Prostate gland (tissue), 2 donors: ENCODE results near the gene ANXA1.

Experiments
- POLR2A ChIP-seq: fragments of 450-650 bp; IDR thresholded peaks from one replicate; pipeline ENCODE4 v1.6.1; 2016; ENCODE audit warnings: antibody characterized with exemption, mild to moderate bottlenecking
- TF ChIP-seq, protein P1 (sequence below), 4 experiments: fragments of 200-600 bp in 2 of 4; fragments of 450-650 bp in 2 of 4; sonication (generic) in 2 of 4; IDR thresholded peaks; 1 replicate in 3 of 4; 2 replicates in 1 of 4; pipeline ENCODE4 v1.5.1; 2016 to 2019; ENCODE audit warnings: antibody characterized with exemption in 4 of 4, mild to moderate bottlenecking in 2 of 4, moderate library complexity in 2 of 4

DNA sequence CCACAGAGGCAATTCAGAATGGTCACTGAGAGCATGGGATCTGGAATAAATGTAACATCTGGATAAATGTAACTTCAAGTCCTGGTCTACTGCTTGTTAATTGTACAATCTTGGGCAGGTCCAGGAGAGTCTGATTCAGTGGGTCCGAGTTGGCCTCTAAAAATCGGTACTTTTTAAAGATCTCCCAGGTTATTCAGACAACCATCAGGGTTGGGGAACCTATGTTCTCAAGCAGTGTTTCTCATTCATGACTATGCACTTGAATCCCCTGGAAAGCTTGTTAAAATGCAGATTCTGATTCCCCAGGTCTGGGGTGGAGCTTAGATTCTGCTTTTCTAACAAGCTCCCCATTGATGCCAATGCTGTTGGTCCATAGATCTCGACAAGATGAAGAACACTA is 14.8 kb downstream of the ANXA1 start:
- TF ChIP-seq POLR2A: no peak
- TF ChIP-seq, protein P1, sequence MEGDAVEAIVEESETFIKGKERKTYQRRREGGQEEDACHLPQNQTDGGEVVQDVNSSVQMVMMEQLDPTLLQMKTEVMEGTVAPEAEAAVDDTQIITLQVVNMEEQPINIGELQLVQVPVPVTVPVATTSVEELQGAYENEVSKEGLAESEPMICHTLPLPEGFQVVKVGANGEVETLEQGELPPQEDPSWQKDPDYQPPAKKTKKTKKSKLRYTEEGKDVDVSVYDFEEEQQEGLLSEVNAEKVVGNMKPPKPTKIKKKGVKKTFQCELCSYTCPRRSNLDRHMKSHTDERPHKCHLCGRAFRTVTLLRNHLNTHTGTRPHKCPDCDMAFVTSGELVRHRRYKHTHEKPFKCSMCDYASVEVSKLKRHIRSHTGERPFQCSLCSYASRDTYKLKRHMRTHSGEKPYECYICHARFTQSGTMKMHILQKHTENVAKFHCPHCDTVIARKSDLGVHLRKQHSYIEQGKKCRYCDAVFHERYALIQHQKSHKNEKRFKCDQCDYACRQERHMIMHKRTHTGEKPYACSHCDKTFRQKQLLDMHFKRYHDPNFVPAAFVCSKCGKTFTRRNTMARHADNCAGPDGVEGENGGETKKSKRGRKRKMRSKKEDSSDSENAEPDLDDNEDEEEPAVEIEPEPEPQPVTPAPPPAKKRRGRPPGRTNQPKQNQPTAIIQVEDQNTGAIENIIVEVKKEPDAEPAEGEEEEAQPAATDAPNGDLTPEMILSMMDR (IDR thresholded peaks at IDR 0.05): no peak
